IPS-18c (cell line): Measurements from ENCODE around the gene KRT17.

Source experiments
- H3K4me3 ChIP-seq: 2 replicates; pipeline ENCODE4 v1.7.0; 2013; ENCODE audit warnings: low read depth, mild to moderate bottlenecking, low read length, moderate library complexity; ENCODE audit not compliant: insufficient read depth
- H3K9me3 ChIP-seq: one replicate; pipeline ENCODE4 v1.6.1; 2013; ENCODE audit warnings: mild to moderate bottlenecking, low read length, moderate library complexity; ENCODE audit not compliant: control insufficient read depth, insufficient read depth

Gene KRT17

GRCh38 chr17:41575336-41575735 is 49.0 kb downstream of the KRT17 start:
- Histone ChIP-seq H3K9me3 (no peaks in the 10 kb centered on the region), H3K4me3 (no peak overlapping the region)

GRCh38 chr17:41571561-41572434 is 52.6 kb downstream of the KRT17 start, which contains the start of gene KRT9:
KRT9 (minus strand) TSS chr17:41572059; CDS start chr17:41571992, 67 bp downstream.
- Histone ChIP-seq H3K4me3 (no peak within 1 kb of the TSS), H3K9me3 (no peaks in the 10 kb centered on the region)
